Endothelial cell of umbilical vein (primary cell): ENCODE data around the gene SLC35F3. TPM values are rescaled to one million over a fixed set of nuclear protein-coding genes. Genes with fewer than 3 reads are reported as not detected.

Source experiments
- BruUV-seq: library from RNA; stranded (reverse); fragments of 400-500 nt; replicated peaks from 2 replicates; lab custom pipeline; 2021; lab: Mats Ljungman, UMichigan
- CTCF ChIA-PET: fragments of 300-600, 350-600 bp; sonication (Branson Sonifier 250); formaldehyde crosslinking; loops from one replicate; lab custom pipeline; 2021; ENCODE audit warnings: antibody characterized with exemption, inconsistent platforms; lab: Charles Lee
- POLR2A ChIA-PET: fragments of 300-600, 350-600 bp; sonication (Branson Sonifier 250); formaldehyde crosslinking; loops from one replicate; lab custom pipeline; 2021; ENCODE audit warnings: antibody characterized with exemption, inconsistent platforms; lab: Charles Lee
- DNase-seq: peaks from one replicate; pipeline ENCODE4 v3.0.0-alpha.2; 2011; ENCODE audit warnings: low read depth, low spot score
- FAIRE-seq: peaks from 2 replicates; lab custom pipeline; 2011; peaks lifted over from hg19 to GRCh38; lab: Jason Lieb, UNC
- H2AFZ ChIP-seq: 2 replicates; pipeline ENCODE4 v1.6.0; 2012; ENCODE audit warnings: low read depth, low read length, control low read depth, inconsistent platforms
- H3K27ac ChIP-seq: 2 replicates; pipeline ENCODE4 v1.5.1; 2011; ENCODE audit warnings: low read depth, mild to moderate bottlenecking, control low read depth, low read length, moderate library complexity; ENCODE audit not compliant: insufficient read depth
- H3K27me3 ChIP-seq, 2 experiments: 2 replicates each; pipeline versions ENCODE4 v1.6.0 to v1.6.1; 2011; ENCODE audit warnings: low read length in 2 of 2, mixed read lengths in 1 of 2; ENCODE audit not compliant: control insufficient read depth in 2 of 2, insufficient read depth in 2 of 2
- H3K36me3 ChIP-seq, 2 experiments: 2 replicates in 1 of 2; 3 replicates in 1 of 2; pipeline ENCODE4 v1.5.1; 2011; ENCODE audit warnings: low read length in 2 of 2, mild to moderate bottlenecking in 1 of 2, moderate library complexity in 1 of 2; ENCODE audit not compliant: control insufficient read depth in 2 of 2, insufficient read depth in 2 of 2; ENCODE audit errors: extremely low read depth in 1 of 2
- H3K4me1 ChIP-seq: 3 replicates; pipeline ENCODE4 v1.5.1; 2011; ENCODE audit warnings: mild to moderate bottlenecking, low read length; ENCODE audit not compliant: control insufficient read depth, insufficient read depth; ENCODE audit errors: extremely low read depth
- H3K4me2 ChIP-seq: 2 replicates; pipeline ENCODE4 v1.6.1; 2011; ENCODE audit warnings: low read length, control low read depth, mixed read lengths; ENCODE audit not compliant: insufficient read depth
- H3K4me3 ChIP-seq, 3 experiments: fragments of 200-600 bp in 1 of 3; sonication (generic), shearing (Covaris generic) in 1 of 3; replicated peaks in 1 of 3; 2 replicates each; pipeline ENCODE4 v1.5.1; 2011 to 2016; ENCODE audit warnings: control low read depth in 3 of 3, low read length in 3 of 3, mild to moderate bottlenecking in 2 of 3, inconsistent platforms in 1 of 3, low read depth in 1 of 3, moderate library complexity in 1 of 3; ENCODE audit not compliant: insufficient read depth in 1 of 3
- H3K79me2 ChIP-seq: 2 replicates; pipeline ENCODE4 v1.6.0; 2012; ENCODE audit warnings: low read length, inconsistent platforms; ENCODE audit not compliant: control insufficient read depth, insufficient read depth
- H3K9ac ChIP-seq: replicated peaks from 2 replicates; pipeline ENCODE3; 2011; ENCODE audit warnings: low read length, control low read depth; ENCODE audit not compliant: insufficient read depth; ENCODE audit errors: extremely low read depth
- H3K9me1 ChIP-seq: replicated peaks from 3 replicates; pipeline ENCODE4 v1.6.0; 2011; ENCODE audit warnings: mild to moderate bottlenecking, low read length; ENCODE audit not compliant: control insufficient read depth, insufficient read depth; ENCODE audit errors: extremely low read depth
- H3K9me3 ChIP-seq: replicated peaks from 2 replicates; pipeline ENCODE4 v1.5.1; 2012; ENCODE audit warnings: low read length, inconsistent platforms; ENCODE audit not compliant: control insufficient read depth, insufficient read depth
- H4K20me1 ChIP-seq: replicated peaks from 2 replicates; pipeline ENCODE3; 2011; ENCODE audit warnings: mild to moderate bottlenecking, low read length; ENCODE audit not compliant: control insufficient read depth, insufficient read depth; ENCODE audit errors: extremely low read depth
- EZH2 ChIP-seq: IDR thresholded peaks from 2 replicates; pipeline ENCODE4 v1.6.1; 2012; ENCODE audit warnings: borderline replicate concordance, low read depth, mild to moderate bottlenecking, moderate library complexity, low read length, inconsistent platforms; ENCODE audit not compliant: severe bottlenecking
- FOS ChIP-seq: IDR thresholded peaks from 2 replicates; pipeline ENCODE4 v1.6.1; 2011; ENCODE audit warnings: mild to moderate bottlenecking, low read length, moderate library complexity, borderline replicate concordance; ENCODE audit not compliant: insufficient read depth
- GATA2 ChIP-seq: IDR thresholded peaks from 2 replicates; pipeline ENCODE4 v1.7.0; 2011; ENCODE audit warnings: low read depth, mild to moderate bottlenecking, moderate library complexity, mixed read lengths, low read length; ENCODE audit not compliant: insufficient read length, insufficient read depth
- JUN ChIP-seq: IDR thresholded peaks from 2 replicates; pipeline ENCODE4 v1.6.1; 2011; ENCODE audit warnings: borderline replicate concordance, low read depth; ENCODE audit not compliant: insufficient read length, insufficient read depth
- MAX ChIP-seq: IDR thresholded peaks from 2 replicates; pipeline ENCODE4 v1.6.1; 2011; ENCODE audit not compliant: insufficient read depth, insufficient read length
- MYC ChIP-seq: IDR thresholded peaks from one replicate; pipeline ENCODE4 v1.6.1; 2011; ENCODE audit warnings: mild to moderate bottlenecking, low read depth, low read length
- POLR2A ChIP-seq: IDR thresholded peaks from 2 replicates; pipeline ENCODE4 v1.6.1; 2012; ENCODE audit warnings: low read depth, mild to moderate bottlenecking, control low read depth, low read length
- POLR2AphosphoS5 ChIP-seq: IDR thresholded peaks from 2 replicates; pipeline ENCODE4 v1.6.1; 2012; ENCODE audit warnings: low read depth, mild to moderate bottlenecking, control low read depth, low read length, moderate library complexity; ENCODE audit not compliant: insufficient read depth
- dilution Hi-C: fragments of 300-500 bp; cut with MboI; formaldehyde crosslinking; loops from one replicate; pipeline ENCODE4 v1.15.0; 2019; ENCODE audit warnings: low sequenced_read_pairs; ENCODE audit not compliant: extremely low pct_ligation_motif_present
- intact Hi-C: fragments of 100-400 bp; cut with micrococcal nuclease; formaldehyde crosslinking; loops from one replicate; pipeline ENCODE4 v1.10.0; 2022
- polyA plus RNA-seq, 4 experiments: library from polyadenylated mRNA; depleted of rRNA in 3 of 4; stranded (reverse) in 3 of 4; unstranded in 1 of 4; fragments of >200 nt; gene quantifications; 2 replicates each; pipeline versions ENCODE4 v1.2.1 to v1.2.3, GENCODE V29; 2011 to 2012; ENCODE audit warnings: missing spikeins in 1 of 4
- total RNA-seq: library from RNA; stranded (reverse); gene quantifications from 2 replicates; pipeline ENCODE4 v1.2.3, GENCODE V29; 2021
- TF ChIP-seq, protein P1 (sequence below), 2 donors: IDR thresholded peaks; 1 replicate in 1 of 2; 2 replicates in 1 of 2; pipeline ENCODE4 v1.5.1; 2011; ENCODE audit warnings: low read length in 2 of 2, mild to moderate bottlenecking in 2 of 2, moderate library complexity in 2 of 2, control low read depth in 1 of 2, inconsistent platforms in 1 of 2, low read depth in 1 of 2; ENCODE audit not compliant: insufficient read depth in 1 of 2; ENCODE audit errors: extremely low read depth in 1 of 2

SLC35F3 gene
- total and polyA plus RNA-seq, 2 donors (not counting 3 experiments of a cell fraction or from before 2014, with no cell fraction given) = not detected

DNA sequence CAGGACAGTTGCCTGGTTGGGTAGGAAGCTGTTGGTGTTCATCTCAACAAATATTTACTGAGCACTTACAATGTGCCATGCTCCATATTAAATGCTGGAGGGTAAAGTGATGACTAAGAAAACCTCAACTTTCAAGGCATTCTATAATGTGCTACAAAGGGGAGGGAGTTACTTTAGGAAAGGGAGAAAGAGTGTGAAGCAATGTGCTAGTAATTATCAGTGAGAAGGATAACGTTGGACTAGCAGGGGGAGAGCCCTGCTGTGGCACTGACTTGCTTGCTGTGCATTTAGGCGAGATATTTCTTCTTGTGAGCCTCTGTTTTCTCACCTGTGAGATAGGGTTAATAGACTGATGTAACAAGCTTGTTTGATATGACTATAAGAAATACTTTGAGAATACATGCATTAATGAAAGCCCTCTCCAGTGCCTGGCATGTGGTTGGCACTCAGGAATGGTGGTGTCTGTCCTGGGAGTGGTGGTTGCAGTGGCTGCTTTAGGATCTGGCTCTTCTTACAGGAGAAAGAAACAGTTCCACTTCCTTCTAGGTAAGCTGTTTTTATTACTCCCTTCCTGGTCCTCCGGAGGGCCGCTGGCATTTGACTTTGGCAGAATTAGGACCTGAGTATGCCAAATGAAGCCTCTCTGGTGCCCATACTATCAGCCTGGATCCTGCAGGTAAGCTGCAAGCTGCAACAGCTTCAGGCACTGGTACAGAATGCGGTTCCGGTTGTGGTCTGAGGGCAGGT is 357.7 kb downstream of the SLC35F3 start:
- CTCF ChIA-PET = interaction anchor here (1.2 kb wide), 1 partner anchor 48 kb away, joined by 4 read pairs; no protein-coding TSS in a partner anchor
- no peak for FAIRE-seq
- H2AFZ ChIP-seq = no peak overlapping the region
- dilution Hi-C loops (no loop called here), intact Hi-C loops (no loop called here)
- no peak overlapping the region for H3K4me3 ChIP-seq
- TF ChIP-seq POLR2AphosphoS5 = no peak
- no peak for TF ChIP-seq MYC
- no peak for TF ChIP-seq GATA2
- TF ChIP-seq JUN = no peak
- TF ChIP-seq, protein P1, sequence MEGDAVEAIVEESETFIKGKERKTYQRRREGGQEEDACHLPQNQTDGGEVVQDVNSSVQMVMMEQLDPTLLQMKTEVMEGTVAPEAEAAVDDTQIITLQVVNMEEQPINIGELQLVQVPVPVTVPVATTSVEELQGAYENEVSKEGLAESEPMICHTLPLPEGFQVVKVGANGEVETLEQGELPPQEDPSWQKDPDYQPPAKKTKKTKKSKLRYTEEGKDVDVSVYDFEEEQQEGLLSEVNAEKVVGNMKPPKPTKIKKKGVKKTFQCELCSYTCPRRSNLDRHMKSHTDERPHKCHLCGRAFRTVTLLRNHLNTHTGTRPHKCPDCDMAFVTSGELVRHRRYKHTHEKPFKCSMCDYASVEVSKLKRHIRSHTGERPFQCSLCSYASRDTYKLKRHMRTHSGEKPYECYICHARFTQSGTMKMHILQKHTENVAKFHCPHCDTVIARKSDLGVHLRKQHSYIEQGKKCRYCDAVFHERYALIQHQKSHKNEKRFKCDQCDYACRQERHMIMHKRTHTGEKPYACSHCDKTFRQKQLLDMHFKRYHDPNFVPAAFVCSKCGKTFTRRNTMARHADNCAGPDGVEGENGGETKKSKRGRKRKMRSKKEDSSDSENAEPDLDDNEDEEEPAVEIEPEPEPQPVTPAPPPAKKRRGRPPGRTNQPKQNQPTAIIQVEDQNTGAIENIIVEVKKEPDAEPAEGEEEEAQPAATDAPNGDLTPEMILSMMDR (IDR thresholded peaks at IDR 0.05; ENCODE audit: extremely low read depth in 1 of 2, insufficient read depth in 1 of 2, low read depth in 1 of 2, low read length in 2 of 2) = no peak
- no peak for TF ChIP-seq EZH2
- no peak for TF ChIP-seq FOS
- TF ChIP-seq MAX = no peak
- TF ChIP-seq POLR2A = no peak
- H3K9me3 ChIP-seq = no peaks in the 10 kb centered on the region
- no peaks in the 10 kb centered on the region for H3K9me1 ChIP-seq
- no peaks in the 10 kb centered on the region for H3K36me3 ChIP-seq
- BruUV-seq = no TSS peak
- no peaks in the 10 kb centered on the region for H3K27me3 ChIP-seq
- no peak overlapping the region for H3K9ac ChIP-seq
- no peak for DNase-seq
- H3K79me2 ChIP-seq = no peaks in the 10 kb centered on the region
- no peaks in the 10 kb centered on the region for H3K4me1 ChIP-seq
- no peaks in the 10 kb centered on the region for H4K20me1 ChIP-seq
- POLR2A ChIA-PET = no interaction called here
- H3K27ac ChIP-seq = no peak overlapping the region
- H3K4me2 ChIP-seq = no peak overlapping the region
